ENCODE measurements around the gene FTO.

The FTO gene

GRCh38 chr16:54071514-54071913, 367.6 kb downstream of the FTO start:
- Histone ChIP-seq H3K9me3 (ENCODE audit: low read depth, low read length) (no peaks in the 10 kb centered on the region), H3K9ac (ENCODE audit: insufficient read length) (no peak overlapping the region), H3K4me3 (no peak overlapping the region), H3K36me3 (ENCODE audit: insufficient read depth, low read length) (no peaks in the 10 kb centered on the region), H3K27ac (no peak overlapping the region)
- no peak for TF ChIP-seq FOXP2 (optimal IDR thresholded peaks at IDR 0.05; ENCODE audit: control extremely low read depth, extremely low read length, insufficient read depth)
- TF ChIP-seq EZH2 (IDR thresholded peaks at IDR 0.05): no peak
- TF ChIP-seq POLR2AphosphoS5 (IDR thresholded peaks at IDR 0.05; ENCODE audit: borderline replicate concordance, low read depth, low read length): no peak
- DNase-seq (ENCODE audit: low read depth, low spot score): no peak

- no peak overlapping the region for H3K4me3 ChIP-seq
- H3K27ac ChIP-seq: no peak overlapping the region
- TF ChIP-seq POLR2AphosphoS5 (IDR thresholded peaks at IDR 0.05; ENCODE audit: borderline replicate concordance, low read depth, low read length) (no peak), EZH2 (IDR thresholded peaks at IDR 0.05) (no peak), FOXP2 (optimal IDR thresholded peaks at IDR 0.05; ENCODE audit: control extremely low read depth, extremely low read length, insufficient read depth) (no peak)
- H3K36me3 ChIP-seq (ENCODE audit: insufficient read depth, low read length): no peaks in the 10 kb centered on the region
- no peaks in the 10 kb centered on the region for H3K9me3 ChIP-seq (ENCODE audit: low read depth, low read length)
- H3K9ac ChIP-seq (ENCODE audit: insufficient read length): no peak overlapping the region
- DNase-seq (ENCODE audit: low read depth, low spot score): no peak
Observed at GRCh38 chr16:54072237-54072636, 368.3 kb downstream of the FTO start.

- no peak for TF ChIP-seq POLR2AphosphoS5 (IDR thresholded peaks at IDR 0.05; ENCODE audit: borderline replicate concordance, low read depth, low read length)
- TF ChIP-seq FOXP2 (optimal IDR thresholded peaks at IDR 0.05; ENCODE audit: control extremely low read depth, extremely low read length, insufficient read depth): no peak
- no peak for TF ChIP-seq EZH2 (IDR thresholded peaks at IDR 0.05)
- H3K9ac ChIP-seq (ENCODE audit: insufficient read length): no peak overlapping the region
Observed at GRCh38 chr16:54073356-54073755, 369.4 kb downstream of the FTO start.

GRCh38 chr16:54075446-54075845, 371.5 kb downstream of the FTO start:
- Histone ChIP-seq H3K9ac (ENCODE audit: insufficient read length) (no peak overlapping the region), H3K36me3 (ENCODE audit: insufficient read depth, low read length) (no peaks in the 10 kb centered on the region), H3K4me3 (no peak overlapping the region), H3K27ac (no peak overlapping the region), H3K9me3 (ENCODE audit: low read depth, low read length) (no peaks in the 10 kb centered on the region)
- no peak for DNase-seq (ENCODE audit: low read depth, low spot score)
- TF ChIP-seq POLR2AphosphoS5 (IDR thresholded peaks at IDR 0.05; ENCODE audit: borderline replicate concordance, low read depth, low read length) (no peak), FOXP2 (optimal IDR thresholded peaks at IDR 0.05; ENCODE audit: control extremely low read depth, extremely low read length, insufficient read depth) (no peak), EZH2 (IDR thresholded peaks at IDR 0.05) (no peak)

More at GRCh38 chr16:54073356-54073755, 369.4 kb downstream of the FTO start:
- H3K9me3 ChIP-seq (ENCODE audit: low read depth, low read length): no peaks in the 10 kb centered on the region
- no peak overlapping the region for H3K27ac ChIP-seq
- H3K36me3 ChIP-seq (ENCODE audit: insufficient read depth, low read length): no peaks in the 10 kb centered on the region
- DNase-seq (ENCODE audit: low read depth, low spot score): no peak
- no peak overlapping the region for H3K4me3 ChIP-seq

- Histone ChIP-seq H3K4me3 (no peak overlapping the region), H3K36me3 (ENCODE audit: insufficient read depth, low read length) (no peaks in the 10 kb centered on the region), H3K9ac (ENCODE audit: insufficient read length) (no peak overlapping the region), H3K27ac (no peak overlapping the region), H3K9me3 (ENCODE audit: low read depth, low read length) (no peaks in the 10 kb centered on the region)
- TF ChIP-seq POLR2AphosphoS5 (IDR thresholded peaks at IDR 0.05; ENCODE audit: borderline replicate concordance, low read depth, low read length) (no peak), FOXP2 (optimal IDR thresholded peaks at IDR 0.05; ENCODE audit: control extremely low read depth, extremely low read length, insufficient read depth) (no peak), EZH2 (IDR thresholded peaks at IDR 0.05) (no peak)
- DNase-seq (ENCODE audit: low read depth, low spot score): no peak
Observed at GRCh38 chr16:54076006-54076504, 372.1 kb downstream of the FTO start.

DNA sequence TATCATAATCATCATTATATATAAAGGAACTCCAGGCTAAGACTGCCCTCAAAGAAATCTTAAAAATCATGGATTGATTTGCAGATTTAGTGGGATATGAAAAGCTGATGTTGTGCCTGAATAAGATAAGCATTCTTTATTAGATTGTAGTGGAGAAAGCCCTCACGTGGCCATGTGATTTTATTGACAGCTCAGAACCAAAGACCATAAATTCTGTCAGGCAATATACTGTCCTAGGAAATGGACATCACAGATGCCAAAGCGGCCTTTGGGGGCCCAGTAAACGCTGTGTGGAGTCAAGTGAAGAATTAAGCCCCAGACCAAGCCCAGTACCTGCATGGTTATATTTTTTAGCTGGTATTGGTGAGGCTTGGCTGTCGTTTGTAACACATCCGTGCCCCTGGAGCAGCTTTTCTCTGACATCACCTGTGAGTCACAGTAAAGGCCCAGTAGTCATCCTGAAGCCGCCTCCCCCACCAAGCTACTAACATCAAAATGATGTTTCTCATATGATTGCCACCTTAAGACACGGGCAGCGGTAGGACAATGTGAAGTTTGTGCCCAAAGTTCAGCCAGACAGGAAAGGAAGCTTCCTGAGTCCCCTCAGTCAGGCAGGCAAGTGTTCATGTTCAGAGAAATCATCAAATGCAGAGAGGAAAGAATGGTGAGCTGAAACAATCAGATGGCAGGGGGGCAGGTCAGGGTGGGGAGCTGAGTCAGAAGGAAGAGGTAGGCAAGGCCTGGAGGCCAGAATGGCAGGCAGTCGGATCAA, 373.3 kb downstream of the FTO start:
- H3K27ac ChIP-seq: no peak overlapping the region
- DNase-seq (ENCODE audit: low read depth, low spot score): no peak
- no peak overlapping the region for H3K9ac ChIP-seq (ENCODE audit: insufficient read length)
- TF ChIP-seq EZH2 (IDR thresholded peaks at IDR 0.05) (no peak), POLR2AphosphoS5 (IDR thresholded peaks at IDR 0.05; ENCODE audit: borderline replicate concordance, low read depth, low read length) (no peak), FOXP2 (optimal IDR thresholded peaks at IDR 0.05; ENCODE audit: control extremely low read depth, extremely low read length, insufficient read depth) (no peak)
- no peaks in the 10 kb centered on the region for H3K36me3 ChIP-seq (ENCODE audit: insufficient read depth, low read length)
- no peaks in the 10 kb centered on the region for H3K9me3 ChIP-seq (ENCODE audit: low read depth, low read length)
- H3K4me3 ChIP-seq: no peak overlapping the region

DNA sequence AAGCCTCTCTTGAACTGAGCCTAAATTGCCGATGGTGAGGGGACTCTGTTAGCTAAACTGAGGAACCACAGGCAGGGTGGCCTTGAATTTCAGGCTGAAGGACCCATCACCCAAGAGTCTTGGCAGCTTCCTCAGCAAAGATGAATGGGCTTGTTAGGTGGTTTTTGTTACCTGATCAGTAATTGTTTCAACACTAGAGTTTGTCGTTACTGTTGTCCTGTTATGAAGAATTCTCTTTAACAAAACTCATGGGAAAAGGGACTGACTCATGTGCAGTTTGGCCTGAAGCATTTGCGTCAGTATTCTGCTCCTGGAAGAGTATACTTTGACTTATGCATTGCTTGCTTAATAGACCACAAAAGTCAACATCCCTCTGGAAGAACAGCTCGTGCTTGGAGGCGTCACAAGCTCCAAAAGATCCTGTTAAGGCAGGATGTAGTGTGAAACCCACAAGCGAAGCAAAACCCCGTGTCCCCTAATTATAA, 376.6 kb downstream of the FTO start:
- H3K9me3 ChIP-seq (ENCODE audit: low read depth, low read length): no peaks in the 10 kb centered on the region
- no peak overlapping the region for H3K27ac ChIP-seq
- no peaks in the 10 kb centered on the region for H3K36me3 ChIP-seq (ENCODE audit: insufficient read depth, low read length)
- no peak overlapping the region for H3K9ac ChIP-seq (ENCODE audit: insufficient read length)
- DNase-seq (ENCODE audit: low read depth, low spot score): no peak
- TF ChIP-seq FOXP2 (optimal IDR thresholded peaks at IDR 0.05; ENCODE audit: control extremely low read depth, extremely low read length, insufficient read depth) (no peak), POLR2AphosphoS5 (IDR thresholded peaks at IDR 0.05; ENCODE audit: borderline replicate concordance, low read depth, low read length) (no peak), EZH2 (IDR thresholded peaks at IDR 0.05) (no peak)
- H3K4me3 ChIP-seq: no peak overlapping the region

GRCh38 chr16:54086791-54087190, 382.8 kb downstream of the FTO start:
- no peaks in the 10 kb centered on the region for H3K36me3 ChIP-seq (ENCODE audit: insufficient read depth, low read length)
- no peaks in the 10 kb centered on the region for H3K9me3 ChIP-seq (ENCODE audit: low read depth, low read length)
- no peak overlapping the region for H3K27ac ChIP-seq
- TF ChIP-seq EZH2 (IDR thresholded peaks at IDR 0.05) (no peak), FOXP2 (optimal IDR thresholded peaks at IDR 0.05; ENCODE audit: control extremely low read depth, extremely low read length, insufficient read depth) (no peak), POLR2AphosphoS5 (IDR thresholded peaks at IDR 0.05; ENCODE audit: borderline replicate concordance, low read depth, low read length) (no peak)
- no peak overlapping the region for H3K9ac ChIP-seq (ENCODE audit: insufficient read length)
- DNase-seq (ENCODE audit: low read depth, low spot score): no peak
- no peak overlapping the region for H3K4me3 ChIP-seq

All from SK-N-MC (cell line).